Stimulated activated CD8-positive, alpha-beta memory T cell treated with anti-CD3 and anti-CD28 coated beads, Interleukin-4, amount 100 ng/mL, for 4 hours (primary cell): Measurements from ENCODE around the gene AGAP3.
A peak's percentile ranks its signal among the peaks of the same experiment; 100 is the strongest.

ENCODE experiments used
- DNase-seq, 2 donors: peaks; one replicate each; pipeline ENCODE4 v3.0.0-alpha.2; 2020; ENCODE audit warnings: low read depth in 2 of 2, low spot score in 1 of 2

Gene AGAP3

GRCh38 chr7:151109094-151110048 is 23.1 kb downstream of the AGAP3 start:
- no peak for DNase-seq

GRCh38 chr7:151110236-151110940 is 24.1 kb downstream of the AGAP3 start:
- DNase-seq: no peak

GRCh38 chr7:151110941-151111645 is 24.8 kb downstream of the AGAP3 start:
- DNase-seq: peak; percentile 34 to 50

GRCh38 chr7:151113344-151114150 is 27.3 kb downstream of the AGAP3 start:
- DNase-seq: no peak

GRCh38 chr7:151114151-151115090 is 28.1 kb downstream of the AGAP3 start:
- DNase-seq: no peak

- no peak for DNase-seq
These were observed 29.0 kb downstream of the AGAP3 start for GRCh38 chr7:151115121-151115835.

GRCh38 chr7:151115836-151116418 is 29.7 kb downstream of the AGAP3 start:
- no peak for DNase-seq

- no peak for DNase-seq
These were observed 30.5 kb downstream of the AGAP3 start for GRCh38 chr7:151116603-151117440.

- no peak for DNase-seq
These were observed 31.3 kb downstream of the AGAP3 start for GRCh38 chr7:151117565-151117964.

GRCh38 chr7:151118108-151119054 is 32.1 kb downstream of the AGAP3 start:
- DNase-seq: no peak

GRCh38 chr7:151119055-151119415 is 32.8 kb downstream of the AGAP3 start:
- no peak for DNase-seq

- DNase-seq: no peak
These were observed 33.6 kb downstream of the AGAP3 start for GRCh38 chr7:151119902-151120301.

GRCh38 chr7:151120896-151121295 is 34.6 kb downstream of the AGAP3 start:
- DNase-seq: no peak

GRCh38 chr7:151121380-151122170 is 35.3 kb downstream of the AGAP3 start:
- no peak for DNase-seq

- DNase-seq: no peak
These were observed 36.0 kb downstream of the AGAP3 start for GRCh38 chr7:151122276-151122675.

- no peak for DNase-seq
These were observed 36.5 kb downstream of the AGAP3 start for GRCh38 chr7:151122796-151123157.
